ENCODE data around the gene FAIM2.

The FAIM2 gene

DNA sequence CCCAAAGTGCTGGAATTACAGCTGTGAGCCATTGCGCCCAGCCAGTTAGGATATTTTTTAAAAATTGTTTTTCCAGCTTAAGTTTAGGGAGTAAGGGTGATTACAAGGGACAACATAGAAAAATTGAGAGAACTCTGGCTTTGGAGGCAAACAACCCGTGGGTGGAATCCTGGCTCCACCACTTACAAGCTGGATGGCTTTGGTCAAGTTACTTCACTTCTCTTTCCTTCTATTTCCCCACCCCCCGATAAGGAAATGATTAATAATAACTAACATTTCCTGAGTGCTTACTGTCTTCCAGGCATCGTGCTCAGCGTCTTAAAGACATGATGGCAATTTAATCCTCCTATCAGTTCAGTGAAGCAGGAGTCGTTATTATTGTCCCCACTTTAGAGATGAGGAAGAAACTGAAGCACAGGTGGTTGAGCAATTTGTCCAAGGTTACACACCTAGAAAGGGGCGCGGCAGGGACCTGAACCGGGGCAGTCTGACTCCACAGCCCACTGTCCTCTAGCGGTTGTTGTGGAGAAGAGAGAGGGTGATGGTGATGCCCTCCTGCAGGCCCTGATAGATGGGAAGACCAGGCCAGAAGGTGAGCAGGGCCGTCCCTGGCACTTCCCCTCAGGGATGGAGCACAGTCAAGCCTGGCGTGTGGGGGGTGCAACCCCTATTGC, 16.7 kb upstream of the FAIM2 start:
- no peak for DNase-seq (ENCODE audit: low read depth in 2 of 3, low spot score in 2 of 3)

- no peak for DNase-seq (ENCODE audit: low read depth in 2 of 3, low spot score in 2 of 3)
These were observed 14.1 kb upstream of the FAIM2 start for GRCh38 chr12:49917788-49918173.

GRCh38 chr12:49917166-49917787, 13.6 kb upstream of the FAIM2 start:
- DNase-seq (ENCODE audit: low read depth in 2 of 3, low spot score in 2 of 3) = no peak

DNA sequence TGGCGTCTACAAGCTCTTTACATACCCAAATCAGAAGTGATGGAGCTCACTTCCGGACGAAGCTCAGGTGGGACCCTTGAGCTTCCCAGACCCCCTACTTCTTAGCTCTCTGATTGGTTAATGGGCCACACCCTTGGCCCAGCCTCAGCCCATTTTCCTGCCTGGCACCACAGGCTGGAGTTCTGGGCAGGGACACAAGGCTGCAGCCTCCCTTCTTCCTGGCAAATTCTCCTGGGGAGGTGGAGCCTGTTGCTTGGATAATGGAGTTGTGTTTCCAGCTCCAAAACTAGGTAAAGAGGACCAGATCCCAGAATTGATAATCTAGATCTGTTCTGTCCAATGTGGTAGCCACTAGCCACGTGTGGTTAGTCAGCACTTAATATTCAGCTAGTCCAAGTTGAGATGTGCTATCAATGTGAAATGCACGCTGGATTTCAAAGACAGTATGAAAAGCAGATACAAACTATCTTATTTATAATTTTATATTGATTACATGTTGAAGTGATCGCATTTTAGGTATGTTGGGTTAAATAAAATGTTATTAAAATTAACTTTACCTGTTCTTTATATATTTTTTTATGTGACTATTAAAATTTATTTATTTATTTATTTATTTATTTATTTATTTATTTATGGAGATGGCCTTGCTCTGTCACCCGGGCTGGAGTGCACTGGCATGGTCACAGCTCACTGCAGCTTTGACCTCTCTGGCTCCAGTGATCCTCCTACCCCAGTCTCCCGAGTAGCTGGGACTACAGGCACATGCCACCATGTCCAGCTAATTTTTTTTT, 12.6 kb upstream of the FAIM2 start:
- no peak for DNase-seq (ENCODE audit: low read depth in 2 of 3, low spot score in 2 of 3)

GRCh38 chr12:49912345-49913255, 8.9 kb upstream of the FAIM2 start:
- DNase-seq (ENCODE audit: low read depth in 2 of 3, low spot score in 2 of 3) = no peak

DNA sequence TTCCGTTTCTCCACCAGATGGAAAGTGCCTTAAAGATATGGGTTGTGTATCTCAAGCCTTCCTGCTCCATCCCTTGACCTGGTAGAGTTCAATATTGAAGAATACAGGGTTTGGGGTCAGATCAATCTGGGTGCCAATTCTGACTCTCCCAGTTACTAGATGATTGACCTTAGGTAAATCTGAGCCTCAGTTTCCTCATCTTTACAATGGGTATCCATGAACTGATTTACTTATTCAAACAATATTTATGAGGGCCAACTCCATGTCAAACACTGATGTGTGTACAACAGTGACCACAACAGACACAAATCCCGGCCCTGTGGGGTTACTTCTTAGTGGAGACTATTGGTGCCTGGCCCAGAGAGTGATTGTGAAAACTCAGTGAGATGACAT, 7.5 kb upstream of the FAIM2 start:
- DNase-seq (ENCODE audit: low read depth in 2 of 3, low spot score in 2 of 3) = no peak

GRCh38 chr12:49910331-49911212, 6.9 kb upstream of the FAIM2 start:
- DNase-seq (ENCODE audit: low read depth in 2 of 3, low spot score in 2 of 3) = no peak

DNA sequence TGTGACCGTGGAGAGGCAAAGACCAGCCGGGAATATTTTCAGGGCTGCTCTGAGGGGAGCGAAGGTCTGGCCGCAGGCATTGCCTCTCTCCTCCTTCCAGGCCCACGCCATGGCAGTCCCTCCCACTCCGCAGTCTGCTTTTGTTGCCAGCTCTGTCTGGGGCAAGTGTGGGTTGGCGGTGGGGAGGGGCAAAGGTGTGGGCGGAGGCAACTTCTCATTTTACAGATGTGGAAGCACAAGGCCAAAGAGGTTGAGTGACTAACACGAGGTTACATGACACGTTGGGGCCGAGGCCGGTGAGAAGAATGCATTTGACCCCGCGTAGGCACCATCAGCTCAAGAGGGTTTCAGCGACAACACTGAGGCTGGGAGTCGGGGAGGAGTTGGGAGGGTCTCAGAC, 6.1 kb upstream of the FAIM2 start:
- no peak for DNase-seq (ENCODE audit: low read depth in 2 of 3, low spot score in 2 of 3)

- no peak for DNase-seq (ENCODE audit: low read depth in 2 of 3, low spot score in 2 of 3)
These were observed 5.7 kb upstream of the FAIM2 start for GRCh38 chr12:49909356-49909755.

DNA sequence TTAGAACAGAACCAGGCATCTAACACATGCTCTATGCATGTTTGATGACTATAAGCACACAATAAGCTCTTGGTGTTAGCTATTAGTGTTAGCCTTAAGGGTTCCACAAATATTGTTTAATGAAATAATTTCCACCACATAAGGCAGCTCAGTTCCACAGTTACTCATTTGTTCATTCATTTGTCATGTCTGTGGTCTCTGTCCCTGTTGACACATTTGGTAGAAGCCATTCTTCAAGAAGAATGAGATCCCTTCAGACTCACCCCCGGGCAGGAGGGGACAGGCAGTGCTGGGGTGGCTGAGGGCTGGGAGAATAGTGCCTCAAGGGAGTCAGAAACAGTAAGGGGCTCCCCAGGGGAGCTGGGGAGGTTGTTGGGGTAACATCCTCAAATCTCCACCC, 3.7 kb upstream of the FAIM2 start:
- no peak for DNase-seq (ENCODE audit: low read depth in 2 of 3, low spot score in 2 of 3)

GRCh38 chr12:49905718-49906314, 2.1 kb upstream of the FAIM2 start:
- DNase-seq (ENCODE audit: low read depth in 2 of 3, low spot score in 2 of 3) = no peak

GRCh38 chr12:49904601-49905000, 901 bp upstream of the FAIM2 start:
- no peak for DNase-seq (ENCODE audit: low read depth in 2 of 3, low spot score in 2 of 3)

DNA sequence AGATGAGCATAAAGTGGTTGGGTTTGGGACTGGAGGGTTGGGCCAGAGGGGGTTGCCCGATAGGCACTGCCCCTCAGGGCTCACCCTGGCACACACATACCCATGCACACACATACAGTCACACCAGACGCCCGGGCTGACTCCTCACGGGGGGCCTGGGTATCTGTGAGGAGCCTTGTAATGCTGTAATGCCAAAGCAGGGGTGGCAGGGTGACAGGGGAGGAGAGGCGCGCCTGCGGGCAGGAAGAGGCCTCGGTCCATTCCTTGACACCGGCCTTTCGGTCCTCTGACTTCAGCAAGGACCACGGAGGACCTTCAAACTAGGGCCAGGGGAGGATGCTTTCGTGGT, 375 bp downstream of the FAIM2 start:
- no peak for DNase-seq (ENCODE audit: low read depth in 2 of 3, low spot score in 2 of 3)

GRCh38 chr12:49902399-49903350, 1.0 kb downstream of the FAIM2 start:
- no peak for DNase-seq (ENCODE audit: low read depth in 2 of 3, low spot score in 2 of 3)

- DNase-seq (ENCODE audit: low read depth in 2 of 3, low spot score in 2 of 3) = no peak
These were observed 1.7 kb downstream of the FAIM2 start for GRCh38 chr12:49901986-49902385.

- DNase-seq (ENCODE audit: low read depth in 2 of 3, low spot score in 2 of 3) = no peak
These were observed 2.7 kb downstream of the FAIM2 start for GRCh38 chr12:49901026-49901425.

DNA sequence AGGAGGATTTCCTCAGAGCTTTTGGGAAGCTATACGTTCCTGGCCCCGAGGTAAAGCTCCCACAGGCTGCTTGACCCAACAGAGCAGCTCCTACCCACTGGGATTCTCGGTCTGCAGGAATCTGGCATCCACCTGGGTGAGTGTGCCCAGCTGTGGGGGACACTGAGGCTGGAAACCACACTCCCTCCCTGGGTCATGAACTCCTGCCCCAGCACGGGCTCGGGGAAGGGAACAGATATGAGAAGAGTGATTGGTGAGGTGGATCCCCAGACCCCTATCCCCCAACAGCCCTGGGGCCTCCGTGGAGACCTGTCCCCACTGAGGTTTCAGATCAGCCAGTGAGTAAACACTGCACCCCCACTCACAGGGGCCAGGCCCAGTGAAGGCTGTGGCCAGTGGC, 3.3 kb downstream of the FAIM2 start:
- no peak for DNase-seq (ENCODE audit: low read depth in 2 of 3, low spot score in 2 of 3)

GRCh38 chr12:49899921-49900320, 3.8 kb downstream of the FAIM2 start:
- DNase-seq (ENCODE audit: low read depth in 2 of 3, low spot score in 2 of 3) = no peak

- DNase-seq (ENCODE audit: low read depth in 2 of 3, low spot score in 2 of 3) = no peak
These were observed 4.3 kb downstream of the FAIM2 start for GRCh38 chr12:49899286-49899843.

All from activated CD8-positive, alpha-beta memory T cell treated with anti-CD3 and anti-CD28 coated beads for 48 hours (primary cell).